HG02852 (cell line): ENCODE data around the gene SPRED2.

Experiments used
- ATAC-seq: cut with Tn5 transposase; IDR thresholded peaks from one replicate; pipeline ENCODE4 v1.9.1; 2021; ENCODE audit warnings: mild to moderate bottlenecking, moderate library complexity; ENCODE audit not compliant: unreplicated experiment

The SPRED2 gene

GRCh38 chr2:65287364-65287763 lies 145.0 kb downstream of the SPRED2 start:
- no peak for ATAC-seq

- ATAC-seq, result no peak
Observed at GRCh38 chr2:65282477-65283053, 149.8 kb downstream of the SPRED2 start.

GRCh38 chr2:65281627-65282351 lies 150.6 kb downstream of the SPRED2 start:
- ATAC-seq, result no peak

GRCh38 chr2:65279756-65280155 lies 152.6 kb downstream of the SPRED2 start:
- ATAC-seq, result no peak

- no peak for ATAC-seq
Observed at GRCh38 chr2:65278531-65278981, 153.8 kb downstream of the SPRED2 start.

- ATAC-seq, result no peak
Observed at GRCh38 chr2:65277791-65278483, 154.5 kb downstream of the SPRED2 start.

- no peak for ATAC-seq
Observed at GRCh38 chr2:65277118-65277517, 155.3 kb downstream of the SPRED2 start.

GRCh38 chr2:65276609-65277008 lies 155.8 kb downstream of the SPRED2 start:
- no peak for ATAC-seq

GRCh38 chr2:65275141-65275915 lies 157.1 kb downstream of the SPRED2 start:
- no peak for ATAC-seq

- ATAC-seq, result no peak
Observed at GRCh38 chr2:65273344-65273743, 159.1 kb downstream of the SPRED2 start.

- ATAC-seq, result no peak
Observed at GRCh38 chr2:65268957-65269356, 163.4 kb downstream of the SPRED2 start.

GRCh38 chr2:65267008-65267407 lies 165.4 kb downstream of the SPRED2 start:
- ATAC-seq, result no peak

GRCh38 chr2:65265671-65266045 lies 166.7 kb downstream of the SPRED2 start:
- no peak for ATAC-seq

GRCh38 chr2:65264821-65265670 lies 167.4 kb downstream of the SPRED2 start:
- ATAC-seq, result no peak

GRCh38 chr2:65263986-65264385 lies 168.4 kb downstream of the SPRED2 start:
- ATAC-seq, result no peak

GRCh38 chr2:65263262-65263661 lies 169.1 kb downstream of the SPRED2 start:
- ATAC-seq, result no peak

- no peak for ATAC-seq
Observed at GRCh38 chr2:65261676-65262075, 170.7 kb downstream of the SPRED2 start.
